ENCODE data around the gene RGP1.

RGP1 gene

GRCh38 chr9:35745569-35745968 lies 3.5 kb upstream of the RGP1 start:
- peak overlapping the region; percentile 85 for H3K4me2 ChIP-seq
- H3K79me2 ChIP-seq (ENCODE audit: insufficient read depth, low read depth) = peaks cover 35% of the 10 kb centered on the region
- no peak overlapping the region for H3K27ac ChIP-seq
- no peak overlapping the region for H2AFZ ChIP-seq (ENCODE audit: low read depth)
- H4K20me1 ChIP-seq (ENCODE audit: insufficient read depth) = no peaks in the 10 kb centered on the region; the same call in 1 of the 2 replicates
- no peak for TF ChIP-seq CTCF (conservative IDR thresholded peaks at IDR 0.05; ENCODE audit: low read depth, low read length)
- no peaks in the 10 kb centered on the region for H3K36me3 ChIP-seq (ENCODE audit: insufficient read depth)
- H3K4me1 ChIP-seq (ENCODE audit: low read depth, poor library complexity, severe bottlenecking) = peaks cover 27% of the 10 kb centered on the region
- H3K27me3 ChIP-seq (ENCODE audit: insufficient read depth, low read depth) = no peaks in the 10 kb centered on the region
- no peak overlapping the region for H3K9ac ChIP-seq
- no peak overlapping the region for H3K4me3 ChIP-seq (IDR thresholded peaks at IDR 0.05; ENCODE audit: insufficient read depth, low read depth, low read length)

GRCh38 chr9:35746583-35746982 lies 2.5 kb upstream of the RGP1 start:
- Histone ChIP-seq H2AFZ (ENCODE audit: low read depth) (no peak overlapping the region), H3K4me1 (ENCODE audit: low read depth, poor library complexity, severe bottlenecking) (peaks cover 27% of the 10 kb centered on the region), H3K4me3 (IDR thresholded peaks at IDR 0.05; ENCODE audit: insufficient read depth, low read depth, low read length) (no peak overlapping the region), H3K27ac (no peak overlapping the region), H3K4me2 (peak overlapping the region; percentile 85), H3K79me2 (ENCODE audit: insufficient read depth, low read depth) (peaks cover 35% of the 10 kb centered on the region), H4K20me1 (ENCODE audit: insufficient read depth) (no peaks in the 10 kb centered on the region; the same call in 1 of the 2 replicates), H3K36me3 (ENCODE audit: insufficient read depth) (no peaks in the 10 kb centered on the region), H3K9ac (no peak overlapping the region; the same call in 1 of the 2 replicates), H3K27me3 (ENCODE audit: insufficient read depth, low read depth) (no peaks in the 10 kb centered on the region)
- no peak for TF ChIP-seq CTCF (conservative IDR thresholded peaks at IDR 0.05; ENCODE audit: low read depth, low read length)

- Histone ChIP-seq H3K4me3 (IDR thresholded peaks at IDR 0.05; ENCODE audit: insufficient read depth, low read depth, low read length) (no peak overlapping the region), H3K9ac (peak overlapping the region; percentile 45), H3K27me3 (ENCODE audit: insufficient read depth, low read depth) (no peaks in the 10 kb centered on the region), H3K4me2 (peak overlapping the region; percentile 85), H3K4me1 (ENCODE audit: low read depth, poor library complexity, severe bottlenecking) (peaks cover 23% of the 10 kb centered on the region), H3K79me2 (ENCODE audit: insufficient read depth, low read depth) (peaks cover 35% of the 10 kb centered on the region), H4K20me1 (ENCODE audit: insufficient read depth) (no peaks in the 10 kb centered on the region; the same call in 1 of the 2 replicates), H3K27ac (peak overlapping the region; percentile 26; the same call in 1 of the 2 replicates), H2AFZ (ENCODE audit: low read depth) (peak overlapping the region; percentile 76), H3K36me3 (ENCODE audit: insufficient read depth) (no peaks in the 10 kb centered on the region)
- TF ChIP-seq CTCF (conservative IDR thresholded peaks at IDR 0.05; ENCODE audit: low read depth, low read length) = no peak
These were observed 737 bp upstream of the RGP1 start for GRCh38 chr9:35748242-35748857.

- Histone ChIP-seq H2AFZ (ENCODE audit: low read depth) (peak overlapping the region; percentile 76), H3K27ac (no peak overlapping the region), H3K79me2 (ENCODE audit: insufficient read depth, low read depth) (peaks cover 35% of the 10 kb centered on the region), H3K9ac (peak overlapping the region; percentile 45; the same call in 1 of the 2 replicates), H3K4me3 (IDR thresholded peaks at IDR 0.05; ENCODE audit: insufficient read depth, low read depth, low read length) (no peak overlapping the region), H3K36me3 (ENCODE audit: insufficient read depth) (no peaks in the 10 kb centered on the region), H3K4me1 (ENCODE audit: low read depth, poor library complexity, severe bottlenecking) (peaks cover 23% of the 10 kb centered on the region), H3K4me2 (peak overlapping the region; percentile 68), H3K27me3 (ENCODE audit: insufficient read depth, low read depth) (no peaks in the 10 kb centered on the region), H4K20me1 (ENCODE audit: insufficient read depth) (no peaks in the 10 kb centered on the region; the same call in 1 of the 2 replicates)
- TF ChIP-seq CTCF (conservative IDR thresholded peaks at IDR 0.05; ENCODE audit: low read depth, low read length) = no peak
These were observed 598 bp downstream of the RGP1 start for GRCh38 chr9:35749515-35750255.

All from KMS-11 (cell line).